Measurements from ENCODE around the gene CCDC14.

GRCh38 chr3:123930445-123930844 is 30.6 kb downstream of the CCDC14 start:
- TF ChIP-seq CTCF (IDR thresholded peaks at IDR 0.05) (no peak), POLR2A (IDR thresholded peaks at IDR 0.05) (no peak)
